Smooth muscle cell (in vitro differentiated cells): ENCODE measurements around the gene RTN1. TPM values are rescaled to one million over a fixed set of nuclear protein-coding genes. Genes with fewer than 3 reads are reported as not detected.

Experiments
- DNase-seq: peaks from one replicate; lab custom pipeline; 2025; ENCODE audit not compliant: unreplicated experiment; lab: John Stamatoyannopoulos, UW
- H2AFZ ChIP-seq: fragments of 200-600 bp; sonication (generic); 2 replicates; pipeline ENCODE4 v1.6.0; 2016; ENCODE audit warnings: antibody characterized with exemption, low read depth, mild to moderate bottlenecking
- H3F3A ChIP-seq: fragments of 200-600 bp; sonication (generic); 2 replicates; pipeline ENCODE4 v1.6.0; 2017; ENCODE audit warnings: antibody characterized with exemption, low read depth
- H3K27ac ChIP-seq: fragments of 200-600 bp; sonication (generic); 2 replicates; pipeline ENCODE4 v1.5.1; 2016; ENCODE audit warnings: low read depth, mild to moderate bottlenecking
- H3K27me3 ChIP-seq: fragments of 200-600 bp; sonication (generic); 2 replicates; pipeline ENCODE4 v1.6.1; 2016; ENCODE audit warnings: low read depth, mild to moderate bottlenecking
- H3K36me3 ChIP-seq: fragments of 200-600 bp; sonication (generic); 2 replicates; pipeline ENCODE4 v1.5.1; 2016; ENCODE audit warnings: low read depth
- H3K4me1 ChIP-seq: fragments of 200-600 bp; sonication (generic); 2 replicates; pipeline ENCODE4 v1.5.1; 2016; ENCODE audit warnings: low read depth
- H3K4me2 ChIP-seq: fragments of 200-600 bp; sonication (generic); 2 replicates; pipeline ENCODE4 v1.6.0; 2016; ENCODE audit warnings: mild to moderate bottlenecking
- H3K4me3 ChIP-seq: fragments of 200-600 bp; sonication (generic); 2 replicates; pipeline ENCODE4 v1.5.1; 2016; ENCODE audit warnings: mild to moderate bottlenecking
- H3K79me2 ChIP-seq: fragments of 200-600 bp; sonication (generic); 2 replicates; pipeline ENCODE4 v1.6.0; 2016; ENCODE audit warnings: low read depth, mild to moderate bottlenecking
- H3K9ac ChIP-seq: fragments of 200-600 bp; sonication (generic); 2 replicates; pipeline ENCODE4 v1.6.0; 2016; ENCODE audit warnings: low read depth
- H3K9me3 ChIP-seq: fragments of 200-600 bp; sonication (generic); replicated peaks from 2 replicates; pipeline ENCODE4 v1.5.1; 2016; ENCODE audit warnings: low read depth
- H4K20me1 ChIP-seq: fragments of 200-600 bp; sonication (generic); 2 replicates; pipeline ENCODE4 v1.6.0; 2016; ENCODE audit warnings: low read depth
- WGBS: methylation state at CpG from one replicate; pipeline ENCODE4 v1.1.7; 2016; ENCODE audit warnings: low lambda C conversion rate; 5-methylcytosine and 5-hydroxymethylcytosine counted together
- polyA plus RNA-seq: library from polyadenylated mRNA; unstranded; fragments of >200 nt; fragmentation: Nextera tagmentation; extraction: Ambion mirVana; gene quantifications from 2 replicates; pipeline ENCODE4 v1.2.1, GENCODE V29; 2016
- total RNA-seq: library from RNA; depleted of rRNA; stranded (reverse); fragments of >200 nt; gene quantifications from 2 replicates; pipeline ENCODE4 v1.2.3, GENCODE V29; 2014
- TF ChIP-seq, protein P1 (sequence below): fragments of 200-600 bp; sonication (generic); IDR thresholded peaks from 2 replicates; pipeline ENCODE4 v1.5.1; 2017; ENCODE audit warnings: borderline replicate concordance, mild to moderate bottlenecking, antibody characterized with exemption; ENCODE audit not compliant: insufficient read depth, poor library complexity, severe bottlenecking

RTN1 gene
- total and polyA plus RNA-seq, 2 experiments from 2014 or later, result not detected

DNA sequence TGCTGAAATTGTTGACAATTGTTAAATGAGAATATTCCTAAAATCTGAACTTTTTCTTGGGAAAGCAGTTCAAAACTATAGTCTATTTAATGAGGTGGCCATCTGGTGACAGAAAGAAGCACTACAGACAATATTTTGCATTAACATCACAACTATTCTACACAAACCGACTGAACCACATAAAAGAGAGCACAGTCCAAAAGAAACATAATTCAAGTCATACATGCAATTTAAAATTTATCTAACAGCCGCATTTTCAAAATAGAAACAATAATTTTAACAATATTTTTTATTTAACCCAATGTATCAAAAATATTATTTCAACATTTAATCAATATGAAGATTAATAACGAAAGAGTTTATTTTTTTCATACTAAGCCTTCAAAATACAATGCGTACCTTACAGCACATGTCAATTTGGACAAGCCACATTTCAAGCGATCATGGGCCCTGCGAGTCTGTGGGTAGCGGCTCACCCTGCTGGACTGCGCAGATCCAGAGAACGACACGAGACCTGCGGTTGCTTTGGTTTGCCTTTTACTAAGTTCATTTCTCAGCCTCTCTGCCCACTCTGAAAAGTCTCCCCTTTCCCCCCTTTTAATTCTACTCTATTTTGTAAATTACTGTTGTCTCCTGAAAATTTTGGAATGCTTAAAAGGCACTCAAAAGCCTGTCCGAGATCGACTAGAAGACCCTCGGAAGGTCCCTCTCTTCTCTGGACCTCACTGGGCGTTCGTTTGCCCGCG, 48.4 kb upstream of the RTN1 start:
- Histone ChIP-seq H3F3A (no peaks in the 10 kb centered on the region), H3K9me3 (no peaks in the 10 kb centered on the region), H3K27ac (no peak overlapping the region), H4K20me1 (no peaks in the 10 kb centered on the region), H3K27me3 (no peaks in the 10 kb centered on the region), H2AFZ (peak overlapping the region; percentile 75), H3K4me2 (peak overlapping the region; percentile 94), H3K4me1 (peaks cover 7% of the 10 kb centered on the region), H3K4me3 (peak overlapping the region; percentile 70), H3K9ac (peak overlapping the region; percentile 18), H3K36me3 (no peaks in the 10 kb centered on the region), H3K79me2 (no peaks in the 10 kb centered on the region)
- TF ChIP-seq, protein P1, sequence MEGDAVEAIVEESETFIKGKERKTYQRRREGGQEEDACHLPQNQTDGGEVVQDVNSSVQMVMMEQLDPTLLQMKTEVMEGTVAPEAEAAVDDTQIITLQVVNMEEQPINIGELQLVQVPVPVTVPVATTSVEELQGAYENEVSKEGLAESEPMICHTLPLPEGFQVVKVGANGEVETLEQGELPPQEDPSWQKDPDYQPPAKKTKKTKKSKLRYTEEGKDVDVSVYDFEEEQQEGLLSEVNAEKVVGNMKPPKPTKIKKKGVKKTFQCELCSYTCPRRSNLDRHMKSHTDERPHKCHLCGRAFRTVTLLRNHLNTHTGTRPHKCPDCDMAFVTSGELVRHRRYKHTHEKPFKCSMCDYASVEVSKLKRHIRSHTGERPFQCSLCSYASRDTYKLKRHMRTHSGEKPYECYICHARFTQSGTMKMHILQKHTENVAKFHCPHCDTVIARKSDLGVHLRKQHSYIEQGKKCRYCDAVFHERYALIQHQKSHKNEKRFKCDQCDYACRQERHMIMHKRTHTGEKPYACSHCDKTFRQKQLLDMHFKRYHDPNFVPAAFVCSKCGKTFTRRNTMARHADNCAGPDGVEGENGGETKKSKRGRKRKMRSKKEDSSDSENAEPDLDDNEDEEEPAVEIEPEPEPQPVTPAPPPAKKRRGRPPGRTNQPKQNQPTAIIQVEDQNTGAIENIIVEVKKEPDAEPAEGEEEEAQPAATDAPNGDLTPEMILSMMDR, result peak; percentile 53
- WGBS, result 2% methylated on average over 18 of the region's 18 CpGs
- no peak for DNase-seq

DNA sequence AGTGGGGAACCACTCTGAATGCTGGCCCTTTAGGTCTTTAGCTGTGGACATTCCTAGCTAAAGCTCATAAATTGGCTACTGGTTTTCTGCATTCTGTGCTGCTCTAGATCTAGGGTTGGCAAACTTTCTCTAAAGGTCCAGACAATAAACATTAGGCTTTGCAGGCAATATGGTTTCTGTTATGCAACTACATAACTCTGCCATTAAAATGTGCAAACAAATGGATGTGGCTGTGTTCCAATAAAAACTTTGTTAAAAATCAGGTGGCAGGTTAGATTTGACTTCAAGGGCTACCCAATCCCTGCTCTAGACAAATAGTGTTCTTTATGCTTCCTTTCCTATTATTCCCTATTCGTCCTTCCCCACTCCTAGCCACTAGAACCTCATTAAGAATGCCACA, 42.6 kb upstream of the RTN1 start:
- Histone ChIP-seq H3K4me2 (no peak overlapping the region), H3K79me2 (no peaks in the 10 kb centered on the region), H3K27me3 (no peaks in the 10 kb centered on the region)

DNA sequence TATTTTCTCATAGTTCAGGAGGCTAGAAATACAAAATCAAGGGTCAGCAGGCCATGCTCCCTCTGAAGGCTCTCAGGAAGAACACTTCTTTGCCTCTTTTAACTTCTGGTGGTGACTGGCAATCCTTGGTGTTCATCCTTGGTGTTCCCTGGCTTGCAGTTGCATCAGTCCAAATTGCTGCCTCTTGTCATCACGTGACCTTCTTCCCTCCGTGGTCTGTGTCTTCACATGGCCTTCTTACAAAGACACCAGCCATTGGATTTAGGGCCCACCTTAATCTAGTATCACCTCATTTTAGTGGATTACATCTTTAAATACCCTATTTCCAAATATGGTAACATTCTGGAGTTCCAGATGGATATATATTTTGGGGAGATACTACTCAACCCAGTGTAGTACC, 41.9 kb upstream of the RTN1 start:
- Histone ChIP-seq H3K4me3 (no peak overlapping the region), H3K9ac (no peak overlapping the region), H3K4me2 (no peak overlapping the region), H3K4me1 (no peaks in the 10 kb centered on the region), H3F3A (no peaks in the 10 kb centered on the region), H3K27me3 (peaks cover 2% of the 10 kb centered on the region), H3K79me2 (no peaks in the 10 kb centered on the region), H3K36me3 (no peaks in the 10 kb centered on the region), H4K20me1 (no peaks in the 10 kb centered on the region), H3K9me3 (no peaks in the 10 kb centered on the region), H3K27ac (no peak overlapping the region), H2AFZ (no peak overlapping the region)
- DNase-seq, result no peak
- 92% methylated on average over 2 of the region's 2 CpGs for WGBS
- TF ChIP-seq, protein P1, result no peak

More for the DNA sequence above, 42.6 kb upstream of the RTN1 start:
- TF ChIP-seq, protein P1, result no peak
- Histone ChIP-seq H2AFZ (no peak overlapping the region), H3F3A (no peaks in the 10 kb centered on the region), H3K36me3 (no peaks in the 10 kb centered on the region), H3K4me3 (no peak overlapping the region), H4K20me1 (no peaks in the 10 kb centered on the region), H3K27ac (no peak overlapping the region), H3K9ac (no peak overlapping the region), H3K4me1 (peaks cover 3% of the 10 kb centered on the region), H3K9me3 (no peaks in the 10 kb centered on the region)
- no peak for DNase-seq
- WGBS, result 85% methylated on average over 1 of the region's 1 CpG

DNA sequence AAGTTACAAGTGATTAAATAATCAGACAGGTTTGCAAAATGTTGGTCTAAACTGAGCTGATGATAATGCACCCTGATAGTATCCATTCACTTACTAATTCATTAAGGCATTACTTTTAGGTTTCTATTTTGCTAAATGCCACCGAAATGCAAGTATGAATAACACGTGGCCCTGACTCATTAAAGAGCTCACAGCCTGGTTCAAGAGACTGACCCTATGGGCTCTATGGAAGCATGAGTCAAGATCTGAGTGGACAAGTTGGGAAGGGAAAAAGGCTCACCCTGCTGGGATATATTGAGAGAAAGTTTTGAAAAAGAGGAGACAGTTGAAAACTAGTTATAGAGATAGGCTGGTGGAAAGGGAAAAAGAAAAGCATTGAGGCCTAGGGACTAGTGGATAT, 34.6 kb upstream of the RTN1 start:
- Histone ChIP-seq H3K4me3 (no peak overlapping the region), H2AFZ (no peak overlapping the region), H3K9ac (no peak overlapping the region), H3K36me3 (no peaks in the 10 kb centered on the region), H3F3A (no peaks in the 10 kb centered on the region), H4K20me1 (no peaks in the 10 kb centered on the region), H3K4me2 (no peak overlapping the region), H3K27me3 (peaks cover 10% of the 10 kb centered on the region), H3K9me3 (no peaks in the 10 kb centered on the region), H3K79me2 (no peaks in the 10 kb centered on the region), H3K4me1 (no peaks in the 10 kb centered on the region), H3K27ac (no peak overlapping the region)
- no peak for DNase-seq
- TF ChIP-seq, protein P1, result no peak
- 76% methylated on average over 2 of the region's 2 CpGs for WGBS
